ENCODE data around the gene KLHL26.
A peak's percentile ranks its signal among the peaks of the same experiment; 100 is the strongest.

Gene KLHL26

GRCh38 chr19:18594096-18594823 lies 42.6 kb upstream of the KLHL26 start:
- no peaks in the 10 kb centered on the region for H3K9me3 ChIP-seq (replicated peaks; ENCODE audit: insufficient read depth, low read length)
- peak overlapping the region; percentile 65 for H2AFZ ChIP-seq (ENCODE audit: low read length)
- peak overlapping the region; percentile 99 for H3K4me2 ChIP-seq (ENCODE audit: low read depth, low read length)
- peak; percentile 83 for DNase-seq
- H3K27me3 ChIP-seq (replicated peaks; ENCODE audit: insufficient read depth, low read length) = peaks cover 23% of the 10 kb centered on the region
- peak overlapping the region; percentile 55 for H3K4me3 ChIP-seq (ENCODE audit: low read length)
- H3K4me1 ChIP-seq (ENCODE audit: low read length) = peaks cover 5% of the 10 kb centered on the region
- H3K27ac ChIP-seq (ENCODE audit: low read length) = no peak overlapping the region
- peak overlapping the region; percentile 38; the same call in 1 of the 2 replicates for H3K9ac ChIP-seq (ENCODE audit: low read length)
- 0 out of 2 replicates have a peak, but pooled peaks cover 7% of the 10 kb centered on the region for H3K36me3 ChIP-seq (replicated peaks; ENCODE audit: insufficient read depth, low read length)
- peaks cover 10% of the 10 kb centered on the region for H3F3A ChIP-seq (ENCODE audit: insufficient read depth, low read length)
- peaks cover 16% of the 10 kb centered on the region for H3K79me2 ChIP-seq (ENCODE audit: low read length)
- H3K9me2 ChIP-seq (replicated peaks; ENCODE audit: insufficient read depth, low read length) = no peaks in the 10 kb centered on the region
- no peaks in the 10 kb centered on the region for H4K20me1 ChIP-seq (ENCODE audit: insufficient read depth, low read length)
- TF ChIP-seq CTCF (IDR thresholded peaks at IDR 0.05; ENCODE audit: low read length) (peak; percentile 67), EZH2phosphoT487 (IDR thresholded peaks at IDR 0.05; ENCODE audit: low read length) (no peak)

GRCh38 chr19:18594824-18595373 lies 41.9 kb upstream of the KLHL26 start:
- Histone ChIP-seq H3K9me2 (replicated peaks; ENCODE audit: insufficient read depth, low read length) (no peaks in the 10 kb centered on the region), H3K4me1 (ENCODE audit: low read length) (peaks cover under 1% of the 10 kb centered on the region), H3K36me3 (replicated peaks; ENCODE audit: insufficient read depth, low read length) (0 out of 2 replicates have a peak, but pooled peaks cover 7% of the 10 kb centered on the region), H3K9ac (ENCODE audit: low read length) (peak overlapping the region; percentile 38; the same call in 1 of the 2 replicates), H3K27ac (ENCODE audit: low read length) (no peak overlapping the region), H2AFZ (ENCODE audit: low read length) (peak overlapping the region; percentile 65; the same call in 1 of the 2 replicates), H4K20me1 (ENCODE audit: insufficient read depth, low read length) (no peaks in the 10 kb centered on the region), H3K79me2 (ENCODE audit: low read length) (peaks cover 11% of the 10 kb centered on the region), H3K9me3 (replicated peaks; ENCODE audit: insufficient read depth, low read length) (no peaks in the 10 kb centered on the region), H3K4me3 (ENCODE audit: low read length) (peak overlapping the region; percentile 55), H3K4me2 (ENCODE audit: low read depth, low read length) (peak overlapping the region; percentile 99), H3F3A (ENCODE audit: insufficient read depth, low read length) (peaks cover 4% of the 10 kb centered on the region), H3K27me3 (replicated peaks; ENCODE audit: insufficient read depth, low read length) (peaks cover 30% of the 10 kb centered on the region)
- no peak for TF ChIP-seq EZH2phosphoT487 (IDR thresholded peaks at IDR 0.05; ENCODE audit: low read length)
- no peak for TF ChIP-seq EZH2 (optimal IDR thresholded peaks at IDR 0.05; ENCODE audit: low read depth, low read length)
- no peak for TF ChIP-seq CTCF (IDR thresholded peaks at IDR 0.05; ENCODE audit: low read length)
- DNase-seq = no peak

GRCh38 chr19:18595475-18595874 lies 41.4 kb upstream of the KLHL26 start:
- Histone ChIP-seq H3K4me1 (ENCODE audit: low read length) (no peaks in the 10 kb centered on the region; the same call in 1 of the 2 replicates), H3K27ac (ENCODE audit: low read length) (no peak overlapping the region), H2AFZ (ENCODE audit: low read length) (no peak overlapping the region), H3K27me3 (replicated peaks; ENCODE audit: insufficient read depth, low read length) (peaks cover 33% of the 10 kb centered on the region), H3K9me3 (replicated peaks; ENCODE audit: insufficient read depth, low read length) (no peaks in the 10 kb centered on the region), H3K9me2 (replicated peaks; ENCODE audit: insufficient read depth, low read length) (no peaks in the 10 kb centered on the region), H4K20me1 (ENCODE audit: insufficient read depth, low read length) (no peaks in the 10 kb centered on the region), H3K79me2 (ENCODE audit: low read length) (peaks cover 6% of the 10 kb centered on the region), H3K36me3 (replicated peaks; ENCODE audit: insufficient read depth, low read length) (0 out of 2 replicates have a peak, but pooled peaks cover 5% of the 10 kb centered on the region), H3K4me3 (ENCODE audit: low read length) (no peak overlapping the region), H3F3A (ENCODE audit: insufficient read depth, low read length) (peaks cover 3% of the 10 kb centered on the region; the same call in 1 of the 2 replicates), H3K9ac (ENCODE audit: low read length) (no peak overlapping the region), H3K4me2 (ENCODE audit: low read depth, low read length) (no peak overlapping the region)
- TF ChIP-seq EZH2phosphoT487 (IDR thresholded peaks at IDR 0.05; ENCODE audit: low read length) = no peak
- no peak for TF ChIP-seq CTCF (IDR thresholded peaks at IDR 0.05; ENCODE audit: low read length)
- TF ChIP-seq EZH2 (optimal IDR thresholded peaks at IDR 0.05; ENCODE audit: low read depth, low read length) = no peak
- DNase-seq = no peak

Data from MM.1S (cell line).